Neural progenitor cell (in vitro differentiated cells): ENCODE results near the gene APOD. TPM values are rescaled to one million over a fixed set of nuclear protein-coding genes. Genes with fewer than 3 reads are reported as not detected.

ENCODE experiments used
- DNase-seq: peaks from one replicate; pipeline ENCODE4 v3.0.0-alpha.2; 2016; ENCODE audit warnings: low spot score
- H2AFZ ChIP-seq: fragments of 200-600 bp; sonication (generic); replicated peaks from 2 replicates; pipeline ENCODE4 v1.6.1; 2016; ENCODE audit warnings: antibody characterized with exemption
- H3F3A ChIP-seq: fragments of 200-600 bp; sonication (generic); 2 replicates; pipeline ENCODE4 v1.6.1; 2016; ENCODE audit warnings: antibody characterized with exemption, low read depth
- H3K27ac ChIP-seq: fragments of 200-600 bp; sonication (generic); 2 replicates; pipeline ENCODE4 v1.5.1; 2016; ENCODE audit warnings: mild to moderate bottlenecking
- H3K27me3 ChIP-seq: fragments of 200-600 bp; sonication (generic); 2 replicates; pipeline ENCODE4 v1.6.1; 2016; ENCODE audit warnings: mild to moderate bottlenecking, moderate library complexity
- H3K36me3 ChIP-seq: fragments of 200-600 bp; sonication (generic); 2 replicates; pipeline ENCODE4 v1.5.1; 2016
- H3K4me1 ChIP-seq: fragments of 200-600 bp; sonication (generic); 2 replicates; pipeline ENCODE4 v1.6.1; 2016; ENCODE audit warnings: mixed run types
- H3K4me2 ChIP-seq: fragments of 200-600 bp; sonication (generic); 2 replicates; pipeline ENCODE4 v1.6.1; 2016
- H3K4me3 ChIP-seq: fragments of 200-600 bp; sonication (generic); 2 replicates; pipeline ENCODE4 v1.5.1; 2016
- H3K79me2 ChIP-seq: fragments of 200-600 bp; sonication (generic); 2 replicates; pipeline ENCODE4 v1.6.1; 2016; ENCODE audit warnings: low read depth
- H3K9ac ChIP-seq: fragments of 200-600 bp; sonication (generic); 2 replicates; pipeline ENCODE4 v1.6.1; 2016
- H3K9me3 ChIP-seq: fragments of 200-600 bp; sonication (generic); 2 replicates; pipeline ENCODE4 v1.5.1; 2016; ENCODE audit warnings: low read depth
- H4K20me1 ChIP-seq: fragments of 200-600 bp; sonication (generic); 2 replicates; pipeline ENCODE4 v1.6.1; 2016; ENCODE audit warnings: low read depth
- H3K27ac Mint-ChIP-seq: 3 replicates; pipeline ENCODE4 v1.8.0; 2021; ENCODE audit warnings: mixed read lengths
- H3K27me3 Mint-ChIP-seq: 2 replicates; pipeline ENCODE4 v1.8.0; 2022; ENCODE audit warnings: low read depth, mild to moderate bottlenecking, inconsistent platforms, moderate library complexity, mixed read lengths; ENCODE audit not compliant: insufficient read depth
- H3K36me3 Mint-ChIP-seq: 3 replicates; pipeline ENCODE4 v1.8.0; 2021; ENCODE audit warnings: mixed read lengths
- H3K4me1 Mint-ChIP-seq: 3 replicates; pipeline ENCODE4 v1.8.0; 2021; ENCODE audit warnings: mixed read lengths
- H3K4me3 Mint-ChIP-seq: 3 replicates; pipeline ENCODE4 v1.8.0; 2021; ENCODE audit warnings: mild to moderate bottlenecking, moderate library complexity, mixed read lengths
- H3K9me3 Mint-ChIP-seq: 3 replicates; pipeline ENCODE4 v1.8.0; 2020; ENCODE audit warnings: mixed read lengths
- EZH2 ChIP-seq: fragments of 200-600 bp; sonication (generic); IDR thresholded peaks from 2 replicates; pipeline ENCODE4 v1.6.1; 2017; ENCODE audit warnings: antibody characterized with exemption, mild to moderate bottlenecking, moderate library complexity
- EZH2phosphoT487 ChIP-seq: fragments of 200-600 bp; sonication (generic); IDR thresholded peaks from 2 replicates; pipeline ENCODE4 v1.6.1; 2017; ENCODE audit warnings: antibody characterized with exemption
- total RNA-seq: library from RNA; depleted of rRNA; stranded (reverse); fragments of >200 nt; gene quantifications from 2 replicates; pipeline ENCODE4 v1.2.3, GENCODE V29; 2015; ENCODE audit warnings: low replicate concordance
- TF ChIP-seq, protein P1 (sequence below): fragments of 200-600 bp; sonication (generic); IDR thresholded peaks from 2 replicates; pipeline ENCODE4 v1.5.1; 2017; ENCODE audit warnings: antibody characterized with exemption, mild to moderate bottlenecking

APOD gene
- total RNA-seq, 1 donor from 2014 or later: not detected

DNA sequence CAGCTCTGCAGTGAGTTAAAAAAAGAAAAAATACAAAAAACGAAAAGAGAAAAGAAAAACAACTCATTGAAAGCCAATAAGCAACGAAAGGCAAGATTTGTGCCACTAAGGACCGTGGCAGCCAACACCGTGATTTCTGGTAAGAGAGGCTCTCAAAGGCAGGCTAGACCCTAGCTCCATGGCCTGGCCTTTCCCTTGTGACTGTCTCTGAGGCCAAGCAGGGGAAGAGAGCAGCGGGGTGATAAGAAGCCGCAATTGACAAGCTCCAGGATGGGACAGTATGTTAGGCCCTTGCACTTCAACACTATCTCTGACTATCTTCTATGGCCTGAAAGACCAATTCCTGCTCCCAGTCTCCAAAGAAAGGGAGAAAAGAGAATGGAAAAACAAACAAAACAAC is 12.4 kb downstream of the APOD start:
- no peaks in the 10 kb centered on the region for H3K4me1 ChIP-seq
- no peaks in the 10 kb centered on the region for H3K4me1 Mint-ChIP-seq
- H3K36me3 Mint-ChIP-seq: no peaks in the 10 kb centered on the region
- H3K4me3 ChIP-seq: no peak overlapping the region
- H4K20me1 ChIP-seq: no peaks in the 10 kb centered on the region
- no peak overlapping the region for H3K27ac ChIP-seq
- H3K27me3 Mint-ChIP-seq: no peaks in the 10 kb centered on the region
- no peaks in the 10 kb centered on the region for H3K27me3 ChIP-seq
- TF ChIP-seq EZH2phosphoT487: no peak
- TF ChIP-seq, protein P1, sequence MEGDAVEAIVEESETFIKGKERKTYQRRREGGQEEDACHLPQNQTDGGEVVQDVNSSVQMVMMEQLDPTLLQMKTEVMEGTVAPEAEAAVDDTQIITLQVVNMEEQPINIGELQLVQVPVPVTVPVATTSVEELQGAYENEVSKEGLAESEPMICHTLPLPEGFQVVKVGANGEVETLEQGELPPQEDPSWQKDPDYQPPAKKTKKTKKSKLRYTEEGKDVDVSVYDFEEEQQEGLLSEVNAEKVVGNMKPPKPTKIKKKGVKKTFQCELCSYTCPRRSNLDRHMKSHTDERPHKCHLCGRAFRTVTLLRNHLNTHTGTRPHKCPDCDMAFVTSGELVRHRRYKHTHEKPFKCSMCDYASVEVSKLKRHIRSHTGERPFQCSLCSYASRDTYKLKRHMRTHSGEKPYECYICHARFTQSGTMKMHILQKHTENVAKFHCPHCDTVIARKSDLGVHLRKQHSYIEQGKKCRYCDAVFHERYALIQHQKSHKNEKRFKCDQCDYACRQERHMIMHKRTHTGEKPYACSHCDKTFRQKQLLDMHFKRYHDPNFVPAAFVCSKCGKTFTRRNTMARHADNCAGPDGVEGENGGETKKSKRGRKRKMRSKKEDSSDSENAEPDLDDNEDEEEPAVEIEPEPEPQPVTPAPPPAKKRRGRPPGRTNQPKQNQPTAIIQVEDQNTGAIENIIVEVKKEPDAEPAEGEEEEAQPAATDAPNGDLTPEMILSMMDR: no peak
- TF ChIP-seq EZH2: no peak
- H3K9me3 ChIP-seq: no peaks in the 10 kb centered on the region
- DNase-seq: no peak
- H3K79me2 ChIP-seq: no peaks in the 10 kb centered on the region
- H3K9ac ChIP-seq: no peak overlapping the region
- H3F3A ChIP-seq: no peaks in the 10 kb centered on the region
- no peak overlapping the region for H3K27ac Mint-ChIP-seq
- no peak overlapping the region for H3K4me2 ChIP-seq
- no peaks in the 10 kb centered on the region for H3K36me3 ChIP-seq
- H2AFZ ChIP-seq: no peak overlapping the region
- peaks cover 3% of the 10 kb centered on the region for H3K9me3 Mint-ChIP-seq
- H3K4me3 Mint-ChIP-seq: no peak overlapping the region

DNA sequence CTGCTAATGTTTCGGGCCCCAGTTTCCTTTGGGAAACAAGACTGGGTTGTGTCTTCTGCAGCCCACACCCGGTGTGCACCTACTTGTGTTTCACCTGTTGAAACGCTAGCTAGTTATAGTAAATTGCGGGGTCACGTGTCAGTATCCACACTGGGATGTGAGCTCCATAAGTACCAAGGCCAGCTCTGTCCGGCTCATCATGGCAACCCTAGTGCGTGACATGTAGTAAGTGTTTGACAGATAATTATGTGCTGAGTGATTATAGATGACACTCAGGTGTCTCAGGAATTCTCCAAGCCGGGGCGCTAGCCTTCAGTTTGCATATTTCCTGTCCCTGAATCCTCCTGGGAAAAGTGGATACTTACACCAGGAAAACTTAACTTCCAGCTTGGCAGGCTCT is 12.8 kb downstream of the APOD start:
- Mint-ChIP-seq H3K27ac (no peak overlapping the region), H3K4me3 (no peak overlapping the region), H3K4me1 (no peaks in the 10 kb centered on the region), H3K9me3 (peaks cover 3% of the 10 kb centered on the region), H3K36me3 (no peaks in the 10 kb centered on the region), H3K27me3 (no peaks in the 10 kb centered on the region)
- DNase-seq: no peak
- Histone ChIP-seq H3F3A (no peaks in the 10 kb centered on the region), H3K4me3 (no peak overlapping the region), H3K27ac (no peak overlapping the region), H3K4me1 (no peaks in the 10 kb centered on the region), H4K20me1 (no peaks in the 10 kb centered on the region), H3K9me3 (no peaks in the 10 kb centered on the region), H3K4me2 (no peak overlapping the region), H3K9ac (no peak overlapping the region), H2AFZ (no peak overlapping the region), H3K36me3 (no peaks in the 10 kb centered on the region), H3K27me3 (no peaks in the 10 kb centered on the region), H3K79me2 (no peaks in the 10 kb centered on the region)
- TF ChIP-seq, protein P1: no peak
- TF ChIP-seq EZH2: no peak
- no peak for TF ChIP-seq EZH2phosphoT487

DNA sequence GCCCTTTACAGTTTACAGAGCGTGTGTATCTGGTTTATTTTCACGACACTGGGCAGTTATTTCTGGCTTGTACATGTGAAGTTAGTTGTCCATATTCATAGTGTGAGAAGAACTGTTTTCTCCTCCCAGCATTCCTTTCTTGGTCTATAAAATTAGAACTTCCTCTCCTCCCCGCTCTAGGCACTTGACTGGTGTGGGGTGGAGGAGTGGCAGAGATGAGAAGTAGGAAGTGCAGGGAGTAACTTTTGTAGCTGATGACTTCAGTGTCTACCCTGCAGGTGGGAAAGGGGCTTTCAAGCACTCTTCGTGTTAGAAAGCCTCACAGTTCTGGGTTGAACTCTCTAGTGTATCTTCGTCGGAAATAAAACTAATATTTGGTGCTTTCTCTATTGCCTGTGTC is 13.4 kb downstream of the APOD start:
- H3K4me3 ChIP-seq: no peak overlapping the region
- TF ChIP-seq EZH2: no peak
- no peak for TF ChIP-seq EZH2phosphoT487
- TF ChIP-seq, protein P1: no peak
- H3K27ac ChIP-seq: no peak overlapping the region
- no peaks in the 10 kb centered on the region for H3F3A ChIP-seq
- H3K27me3 ChIP-seq: no peaks in the 10 kb centered on the region
- no peak overlapping the region for H3K4me2 ChIP-seq
- no peaks in the 10 kb centered on the region for H4K20me1 ChIP-seq
- H3K27ac Mint-ChIP-seq: no peak overlapping the region
- no peaks in the 10 kb centered on the region for H3K4me1 ChIP-seq
- no peak for DNase-seq
- no peaks in the 10 kb centered on the region for H3K79me2 ChIP-seq
- no peak overlapping the region for H3K9ac ChIP-seq
- H3K9me3 ChIP-seq: no peaks in the 10 kb centered on the region
- no peaks in the 10 kb centered on the region for H3K36me3 Mint-ChIP-seq
- peaks cover 3% of the 10 kb centered on the region for H3K9me3 Mint-ChIP-seq
- H2AFZ ChIP-seq: no peak overlapping the region
- no peaks in the 10 kb centered on the region for H3K27me3 Mint-ChIP-seq
- no peak overlapping the region for H3K4me3 Mint-ChIP-seq
- no peaks in the 10 kb centered on the region for H3K36me3 ChIP-seq
- no peaks in the 10 kb centered on the region for H3K4me1 Mint-ChIP-seq

DNA sequence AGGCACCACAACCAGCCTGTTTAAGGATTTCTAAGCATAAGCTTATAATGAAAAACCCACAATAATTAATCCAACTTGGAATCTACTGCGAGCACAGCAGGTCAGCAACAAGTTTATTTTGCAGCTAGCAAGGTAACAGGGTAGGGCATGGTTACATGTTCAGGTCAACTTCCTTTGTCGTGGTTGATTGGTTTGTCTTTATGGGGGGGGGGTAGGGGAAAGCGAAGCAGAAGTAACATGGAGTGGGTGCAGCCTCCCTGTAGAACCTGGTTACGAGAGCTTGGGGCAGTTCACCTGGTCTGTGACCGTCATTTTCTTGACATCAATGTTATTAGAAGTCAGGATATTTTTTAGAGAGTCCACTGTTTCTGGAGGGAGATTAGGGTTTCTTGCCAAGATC is 15.1 kb downstream of the APOD start:
- Histone ChIP-seq H4K20me1 (no peaks in the 10 kb centered on the region), H3K27me3 (no peaks in the 10 kb centered on the region), H3K9me3 (no peaks in the 10 kb centered on the region), H3K27ac (no peak overlapping the region), H3K4me1 (no peaks in the 10 kb centered on the region), H3F3A (no peaks in the 10 kb centered on the region), H2AFZ (no peak overlapping the region), H3K4me3 (no peak overlapping the region), H3K9ac (no peak overlapping the region), H3K79me2 (no peaks in the 10 kb centered on the region), H3K36me3 (no peaks in the 10 kb centered on the region), H3K4me2 (no peak overlapping the region)
- no peaks in the 10 kb centered on the region for H3K4me1 Mint-ChIP-seq
- no peak overlapping the region for H3K27ac Mint-ChIP-seq
- no peak overlapping the region for H3K4me3 Mint-ChIP-seq
- no peaks in the 10 kb centered on the region for H3K36me3 Mint-ChIP-seq
- H3K9me3 Mint-ChIP-seq: no peaks in the 10 kb centered on the region
- TF ChIP-seq, protein P1: no peak
- TF ChIP-seq EZH2 (no peak), EZH2phosphoT487 (no peak)
- no peak for DNase-seq
- H3K27me3 Mint-ChIP-seq: no peaks in the 10 kb centered on the region
